ENCODE data around the gene EPHA3. TPM values are rescaled to one million over a fixed set of nuclear protein-coding genes. Genes with fewer than 3 reads are reported as not detected.

EPHA3 gene
- total and polyA plus RNA-seq, 5 donors from 2014 or later = not detected

DNA sequence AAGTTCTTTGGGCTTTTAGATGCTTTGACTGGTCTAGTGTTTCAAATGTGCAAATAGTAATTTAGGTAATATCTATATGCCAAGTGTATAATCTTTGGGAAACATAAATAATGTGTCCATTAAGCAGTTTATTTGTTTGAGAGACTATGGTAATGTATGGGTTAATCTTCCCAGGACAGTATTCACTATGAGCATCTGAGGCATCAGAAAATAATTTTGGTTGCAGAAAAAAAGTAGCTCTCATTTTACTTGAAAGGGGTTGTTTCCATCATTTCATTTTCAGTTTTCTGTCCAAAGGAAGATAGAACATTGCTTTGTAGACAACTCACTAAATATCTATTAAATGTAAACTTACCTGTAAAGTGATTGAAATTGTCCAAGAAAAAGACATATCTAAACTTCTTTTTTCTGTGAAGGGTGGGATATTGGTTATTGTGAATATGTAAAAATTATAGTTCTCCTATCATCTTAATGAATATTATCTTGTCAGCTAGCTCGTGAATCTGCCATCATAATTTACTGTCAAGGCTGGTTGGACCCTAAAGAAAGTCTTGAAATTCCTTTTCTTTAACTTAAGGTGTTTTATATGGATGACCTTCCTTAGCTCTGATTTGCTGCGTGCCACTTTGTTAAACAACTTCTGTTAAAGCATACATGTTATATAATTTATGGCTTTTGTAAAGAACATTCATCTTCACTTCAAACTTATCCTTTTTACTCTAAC, 108.8 kb downstream of the EPHA3 start:
- no peaks in the 10 kb centered on the region for H3K9me3 ChIP-seq (ENCODE audit: control insufficient read depth in 2 of 2, low read length in 2 of 2)
- DNase-seq = no peak
- H3K4me1 ChIP-seq (ENCODE audit: control insufficient read depth, insufficient read depth, low read length, poor library complexity, severe bottlenecking) = no peaks in the 10 kb centered on the region
- no peak overlapping the region for H3K27ac ChIP-seq (ENCODE audit: insufficient read depth, low read length, poor library complexity, severe bottlenecking)
- no peak overlapping the region for H3K27ac Mint-ChIP-seq
- H3K9me3 Mint-ChIP-seq = peaks cover 0 to 17% (median 9%) of the 10 kb centered on the region in 7 donors
- H3K27me3 Mint-ChIP-seq = no peaks in the 10 kb centered on the region
- H3K4me3 ChIP-seq (ENCODE audit: low read depth, low read length) = no peak overlapping the region
- no peak overlapping the region for H3K4me3 Mint-ChIP-seq
- no peaks in the 10 kb centered on the region for H3K27me3 ChIP-seq (ENCODE audit: control insufficient read depth, insufficient read depth, low read length)
- no peak for ATAC-seq (ENCODE audit: low read depth in 2 of 2)
- H3K4me1 Mint-ChIP-seq = no peaks in the 10 kb centered on the region
- no peaks in the 10 kb centered on the region for H3K36me3 Mint-ChIP-seq
- H3K36me3 ChIP-seq (ENCODE audit: control insufficient read depth, insufficient read depth, low read length) = no peaks in the 10 kb centered on the region

DNA sequence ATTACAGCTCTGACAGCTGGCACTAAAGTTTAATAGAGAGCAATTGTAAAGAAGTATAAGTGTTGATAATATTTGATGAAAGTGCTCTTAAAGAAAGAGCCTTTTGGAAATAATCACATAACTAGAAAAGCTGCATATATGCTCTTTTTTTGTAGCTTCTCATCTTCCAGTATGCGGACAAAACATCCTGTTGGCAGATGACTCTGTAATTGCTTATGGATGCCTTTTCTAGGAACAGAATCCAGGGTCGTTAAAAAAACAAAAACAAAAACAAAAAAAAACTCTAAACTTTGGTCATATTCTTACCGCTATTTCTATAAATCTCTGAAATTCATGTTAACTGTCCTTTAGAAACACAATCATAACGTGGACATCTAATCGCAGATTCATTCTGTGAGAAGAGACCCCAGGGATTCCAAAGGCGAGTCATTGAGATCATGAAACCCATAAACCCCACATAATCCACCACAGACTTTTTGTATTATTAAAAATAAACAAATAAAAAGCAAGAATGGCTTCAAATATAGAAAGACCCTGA, 109.8 kb downstream of the EPHA3 start:
- no peaks in the 10 kb centered on the region for H3K4me1 Mint-ChIP-seq
- no peak overlapping the region for H3K4me3 Mint-ChIP-seq
- no peak overlapping the region for H3K27ac Mint-ChIP-seq
- no peak for DNase-seq
- peaks cover 0 to 17% (median 9%) of the 10 kb centered on the region in 7 donors for H3K9me3 Mint-ChIP-seq
- Histone ChIP-seq H3K36me3 (ENCODE audit: control insufficient read depth, insufficient read depth, low read length) (no peaks in the 10 kb centered on the region), H3K27ac (ENCODE audit: insufficient read depth, low read length, poor library complexity, severe bottlenecking) (no peak overlapping the region), H3K4me1 (ENCODE audit: control insufficient read depth, insufficient read depth, low read length, poor library complexity, severe bottlenecking) (no peaks in the 10 kb centered on the region), H3K4me3 (ENCODE audit: low read depth, low read length) (no peak overlapping the region), H3K27me3 (ENCODE audit: control insufficient read depth, insufficient read depth, low read length) (no peaks in the 10 kb centered on the region), H3K9me3 (ENCODE audit: control insufficient read depth in 2 of 2, low read length in 2 of 2) (no peaks in the 10 kb centered on the region)
- H3K36me3 Mint-ChIP-seq = no peaks in the 10 kb centered on the region
- no peaks in the 10 kb centered on the region for H3K27me3 Mint-ChIP-seq
- ATAC-seq (ENCODE audit: low read depth in 2 of 2) = no peak

DNA sequence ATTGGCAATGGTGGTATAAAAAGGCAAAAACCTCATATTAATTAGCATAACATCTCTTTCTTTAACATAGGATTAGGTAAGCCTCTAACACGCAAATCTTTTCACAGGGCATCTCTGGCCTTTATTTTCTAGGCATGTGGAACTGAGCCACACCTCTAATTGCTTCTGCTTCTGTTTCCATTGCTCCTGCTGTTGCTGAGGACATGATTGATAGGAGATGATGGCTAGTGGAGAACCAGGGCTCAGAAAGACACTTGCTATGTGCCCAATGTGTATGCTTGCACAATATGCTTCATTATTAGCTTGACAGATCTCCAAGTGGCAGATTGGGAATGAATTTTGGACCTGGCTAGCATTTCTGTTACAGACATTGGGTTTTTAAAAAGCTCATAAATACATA, 114.5 kb downstream of the EPHA3 start:
- Mint-ChIP-seq H3K4me1 (no peaks in the 10 kb centered on the region), H3K27ac (no peak overlapping the region), H3K9me3 (peaks cover 0 to 8% (median 6%) of the 10 kb centered on the region in 7 donors), H3K27me3 (no peaks in the 10 kb centered on the region), H3K36me3 (no peaks in the 10 kb centered on the region), H3K4me3 (peak overlapping the region in 1 of 4 donors; percentile 54)
- ATAC-seq (ENCODE audit: low read depth in 2 of 2) (no peak), DNase-seq (no peak)
- H3K4me3 ChIP-seq (ENCODE audit: low read depth, low read length) = no peak overlapping the region
- H3K27me3 ChIP-seq (ENCODE audit: control insufficient read depth, insufficient read depth, low read length) = no peaks in the 10 kb centered on the region
- no peaks in the 10 kb centered on the region for H3K36me3 ChIP-seq (ENCODE audit: control insufficient read depth, insufficient read depth, low read length)
- no peaks in the 10 kb centered on the region for H3K4me1 ChIP-seq (ENCODE audit: control insufficient read depth, insufficient read depth, low read length, poor library complexity, severe bottlenecking)
- H3K9me3 ChIP-seq (ENCODE audit: control insufficient read depth in 2 of 2, low read length in 2 of 2) = no peaks in the 10 kb centered on the region
- no peak overlapping the region for H3K27ac ChIP-seq (ENCODE audit: insufficient read depth, low read length, poor library complexity, severe bottlenecking)

DNA sequence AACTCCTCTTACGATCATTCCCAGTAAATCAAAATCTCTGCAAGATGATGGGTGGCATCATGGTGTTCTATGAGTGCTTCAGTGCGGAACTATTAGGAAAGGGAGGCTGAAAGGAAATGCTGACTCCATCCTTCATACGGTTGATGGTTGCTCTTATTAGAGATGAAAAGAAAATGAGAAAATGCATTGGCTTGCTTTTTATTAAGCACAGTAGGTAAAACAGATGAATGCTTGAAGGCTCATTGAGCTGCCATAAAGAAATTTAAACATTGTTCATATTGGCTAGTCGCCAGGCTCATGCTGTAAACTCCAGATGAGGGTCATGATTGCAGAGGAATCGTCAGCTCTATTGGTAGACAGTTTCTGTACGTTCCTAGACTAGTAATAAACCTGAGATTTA, 115.8 kb downstream of the EPHA3 start:
- Mint-ChIP-seq H3K27me3 (no peaks in the 10 kb centered on the region), H3K4me1 (no peaks in the 10 kb centered on the region), H3K27ac (no peak overlapping the region)

DNA sequence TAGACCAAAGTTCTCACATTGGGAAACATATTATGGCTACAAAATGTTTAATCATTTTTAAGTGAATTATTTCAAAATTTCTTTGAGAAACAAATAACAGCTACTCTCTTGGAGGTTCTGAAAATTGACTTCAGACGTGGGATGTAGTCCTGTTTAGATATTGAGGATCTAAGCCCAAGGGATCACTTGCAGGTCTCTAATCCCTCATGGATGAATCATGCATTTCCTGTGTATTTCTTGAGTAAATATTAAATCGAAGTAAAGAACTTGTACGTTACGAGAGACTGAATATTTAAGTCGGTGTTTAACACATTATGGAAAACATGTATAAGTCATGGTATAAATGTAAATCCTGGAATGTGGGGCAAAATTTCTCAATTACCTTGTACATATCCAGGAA, 119.8 kb downstream of the EPHA3 start:
- peaks cover 0 to 9% (median 3%) of the 10 kb centered on the region in 7 donors for H3K9me3 Mint-ChIP-seq
- Histone ChIP-seq H3K4me1 (ENCODE audit: control insufficient read depth, insufficient read depth, low read length, poor library complexity, severe bottlenecking) (no peaks in the 10 kb centered on the region), H3K4me3 (ENCODE audit: low read depth, low read length) (no peak overlapping the region), H3K27ac (ENCODE audit: insufficient read depth, low read length, poor library complexity, severe bottlenecking) (no peak overlapping the region), H3K9me3 (ENCODE audit: control insufficient read depth in 2 of 2, low read length in 2 of 2) (no peaks in the 10 kb centered on the region), H3K36me3 (ENCODE audit: control insufficient read depth, insufficient read depth, low read length) (no peaks in the 10 kb centered on the region), H3K27me3 (ENCODE audit: control insufficient read depth, insufficient read depth, low read length) (no peaks in the 10 kb centered on the region)
- H3K36me3 Mint-ChIP-seq = no peaks in the 10 kb centered on the region
- no peaks in the 10 kb centered on the region for H3K27me3 Mint-ChIP-seq
- no peak for ATAC-seq (ENCODE audit: low read depth in 2 of 2)
- DNase-seq = no peak
- H3K4me3 Mint-ChIP-seq = no peak overlapping the region
- H3K27ac Mint-ChIP-seq = no peak overlapping the region
- no peaks in the 10 kb centered on the region for H3K4me1 Mint-ChIP-seq

More for the DNA sequence above, 115.8 kb downstream of the EPHA3 start:
- Histone ChIP-seq H3K27ac (ENCODE audit: insufficient read depth, low read length, poor library complexity, severe bottlenecking) (no peak overlapping the region), H3K27me3 (ENCODE audit: control insufficient read depth, insufficient read depth, low read length) (no peaks in the 10 kb centered on the region), H3K4me1 (ENCODE audit: control insufficient read depth, insufficient read depth, low read length, poor library complexity, severe bottlenecking) (no peaks in the 10 kb centered on the region), H3K4me3 (ENCODE audit: low read depth, low read length) (no peak overlapping the region), H3K9me3 (ENCODE audit: control insufficient read depth in 2 of 2, low read length in 2 of 2) (no peaks in the 10 kb centered on the region), H3K36me3 (ENCODE audit: control insufficient read depth, insufficient read depth, low read length) (no peaks in the 10 kb centered on the region)
- no peak for DNase-seq
- peaks cover 0 to 8% (median 6%) of the 10 kb centered on the region in 7 donors for H3K9me3 Mint-ChIP-seq
- no peak overlapping the region for H3K4me3 Mint-ChIP-seq
- H3K36me3 Mint-ChIP-seq = no peaks in the 10 kb centered on the region
- no peak for ATAC-seq (ENCODE audit: low read depth in 2 of 2)

DNA sequence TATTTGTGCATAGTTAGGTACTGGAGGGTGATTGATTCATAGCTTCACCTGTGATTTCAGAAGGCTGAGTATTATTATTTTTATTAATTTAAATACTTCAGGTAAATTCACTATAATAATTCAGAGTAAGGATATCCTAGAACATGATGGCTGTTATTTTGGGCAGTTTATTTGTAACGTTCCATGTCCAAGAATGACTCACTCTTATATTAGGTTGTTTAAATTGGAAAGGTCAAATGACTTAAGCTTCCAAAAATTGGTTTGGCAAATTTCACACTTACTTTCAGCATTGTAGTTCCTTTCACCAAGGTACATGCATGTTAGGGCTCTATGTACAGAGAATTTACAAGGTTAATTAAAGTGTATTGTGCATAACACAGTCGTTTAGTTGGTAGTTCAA, 120.2 kb downstream of the EPHA3 start:
- no peak overlapping the region for H3K27ac ChIP-seq (ENCODE audit: insufficient read depth, low read length, poor library complexity, severe bottlenecking)
- no peak overlapping the region for H3K4me3 ChIP-seq (ENCODE audit: low read depth, low read length)
- Mint-ChIP-seq H3K4me1 (no peaks in the 10 kb centered on the region), H3K4me3 (no peak overlapping the region), H3K36me3 (no peaks in the 10 kb centered on the region), H3K9me3 (peaks cover 0 to 11% (median 3%) of the 10 kb centered on the region in 7 donors), H3K27me3 (no peaks in the 10 kb centered on the region), H3K27ac (no peak overlapping the region)
- H3K9me3 ChIP-seq (ENCODE audit: control insufficient read depth in 2 of 2, low read length in 2 of 2) = no peaks in the 10 kb centered on the region
- ATAC-seq (ENCODE audit: low read depth in 2 of 2) (no peak), DNase-seq (no peak)
- no peaks in the 10 kb centered on the region for H3K27me3 ChIP-seq (ENCODE audit: control insufficient read depth, insufficient read depth, low read length)
- H3K4me1 ChIP-seq (ENCODE audit: control insufficient read depth, insufficient read depth, low read length, poor library complexity, severe bottlenecking) = no peaks in the 10 kb centered on the region
- H3K36me3 ChIP-seq (ENCODE audit: control insufficient read depth, insufficient read depth, low read length) = no peaks in the 10 kb centered on the region

DNA sequence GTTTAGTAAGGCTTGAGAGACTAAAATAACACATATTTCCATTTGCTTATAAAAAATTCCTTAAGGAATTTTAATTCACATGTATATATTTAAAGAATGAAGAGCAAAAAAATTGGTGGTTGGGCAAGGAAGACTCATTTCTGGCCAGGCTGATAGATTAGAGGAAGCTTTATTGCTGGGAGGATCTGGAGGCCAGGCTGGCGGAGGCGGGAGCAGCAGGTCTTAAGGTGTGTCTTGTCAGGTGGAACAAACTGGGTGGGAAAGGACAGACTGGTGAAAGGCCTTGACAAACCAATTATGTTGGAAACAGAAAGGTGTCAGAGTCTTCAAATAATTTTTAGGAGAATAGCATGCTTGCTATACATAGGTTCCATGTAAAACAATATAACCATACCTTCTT, 124.7 kb downstream of the EPHA3 start:
- no peaks in the 10 kb centered on the region for H3K27me3 Mint-ChIP-seq
- no peaks in the 10 kb centered on the region for H3K36me3 Mint-ChIP-seq

DNA sequence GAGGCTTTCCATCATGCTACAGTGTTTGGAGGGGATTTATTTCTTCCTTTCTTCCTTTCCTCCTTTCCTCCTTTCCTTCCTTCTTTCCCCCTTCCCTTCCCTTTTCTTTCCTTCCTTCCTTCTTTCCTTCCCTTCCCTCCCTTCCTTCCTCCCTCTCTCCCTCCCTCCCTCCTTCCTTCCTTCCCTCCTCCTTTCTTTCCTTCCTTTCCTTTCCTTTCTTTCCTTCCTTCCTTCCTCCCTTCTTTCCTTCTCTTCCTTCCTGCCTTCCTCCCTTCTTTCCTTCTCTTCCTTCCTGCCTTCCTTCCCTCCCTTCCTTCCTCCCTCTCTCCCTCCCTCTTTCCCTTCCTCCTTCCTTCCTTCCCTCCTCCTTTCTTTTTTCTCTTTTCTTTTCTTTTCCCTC, 127.2 kb downstream of the EPHA3 start:
- Histone ChIP-seq H3K27ac (ENCODE audit: insufficient read depth, low read length, poor library complexity, severe bottlenecking) (no peak overlapping the region), H3K9me3 (ENCODE audit: control insufficient read depth in 2 of 2, low read length in 2 of 2) (peaks cover 0 to 2% of the 10 kb centered on the region in 2 experiments), H3K27me3 (ENCODE audit: control insufficient read depth, insufficient read depth, low read length) (no peaks in the 10 kb centered on the region), H3K4me1 (ENCODE audit: control insufficient read depth, insufficient read depth, low read length, poor library complexity, severe bottlenecking) (no peaks in the 10 kb centered on the region), H3K36me3 (ENCODE audit: control insufficient read depth, insufficient read depth, low read length) (no peaks in the 10 kb centered on the region), H3K4me3 (ENCODE audit: low read depth, low read length) (no peak overlapping the region)
- Mint-ChIP-seq H3K36me3 (no peaks in the 10 kb centered on the region), H3K9me3 (peaks cover 0 to 21% (median 5%) of the 10 kb centered on the region in 7 donors), H3K4me3 (no peak overlapping the region), H3K4me1 (no peaks in the 10 kb centered on the region), H3K27me3 (no peaks in the 10 kb centered on the region), H3K27ac (no peak overlapping the region)
- DNase-seq = no peak
- ATAC-seq (ENCODE audit: low read depth in 2 of 2) = no peak

More for the DNA sequence above, 124.7 kb downstream of the EPHA3 start:
- peaks cover 0 to 17% (median 5%) of the 10 kb centered on the region in 7 donors for H3K9me3 Mint-ChIP-seq
- no peaks in the 10 kb centered on the region for H3K36me3 ChIP-seq (ENCODE audit: control insufficient read depth, insufficient read depth, low read length)
- no peak overlapping the region for H3K27ac ChIP-seq (ENCODE audit: insufficient read depth, low read length, poor library complexity, severe bottlenecking)
- H3K4me1 ChIP-seq (ENCODE audit: control insufficient read depth, insufficient read depth, low read length, poor library complexity, severe bottlenecking) = no peaks in the 10 kb centered on the region
- no peaks in the 10 kb centered on the region for H3K27me3 ChIP-seq (ENCODE audit: control insufficient read depth, insufficient read depth, low read length)
- ATAC-seq (ENCODE audit: low read depth in 2 of 2) = no peak
- no peak for DNase-seq
- H3K4me1 Mint-ChIP-seq = no peaks in the 10 kb centered on the region
- no peak overlapping the region for H3K4me3 Mint-ChIP-seq
- H3K27ac Mint-ChIP-seq = no peak overlapping the region
- no peak overlapping the region for H3K4me3 ChIP-seq (ENCODE audit: low read depth, low read length)
- H3K9me3 ChIP-seq (ENCODE audit: control insufficient read depth in 2 of 2, low read length in 2 of 2) = peaks cover 0 to 2% of the 10 kb centered on the region in 2 experiments

All from CD4-positive, CD25-positive, alpha-beta regulatory T cell (primary cell).